Calu3 (cell line): ENCODE measurements around the gene UQCR11. TPM values are rescaled to one million over a fixed set of nuclear protein-coding genes. Genes with fewer than 3 reads are reported as not detected.

ENCODE experiments used
- BruUV-seq: library from RNA; stranded (reverse); fragments of 400-500 nt; replicated peaks from 2 replicates; lab custom pipeline; 2021; lab: Mats Ljungman, UMichigan
- CTCF ChIA-PET: fragments of 300-600 bp; sonication (Branson Sonifier 250); formaldehyde crosslinking; loops from one replicate; lab custom pipeline; 2022; ENCODE audit warnings: antibody characterized with exemption; lab: Charles Lee
- DNase-seq: peaks from one replicate; pipeline ENCODE4 v3.0.0; 2022
- H3K27ac Mint-ChIP-seq: one replicate; pipeline ENCODE4 v1.8.0; 2022; ENCODE audit warnings: mixed read lengths; ENCODE audit not compliant: unreplicated experiment
- H3K27me3 Mint-ChIP-seq: one replicate; pipeline ENCODE4 v1.8.0; 2022; ENCODE audit warnings: mixed read lengths; ENCODE audit not compliant: unreplicated experiment
- H3K36me3 Mint-ChIP-seq: one replicate; pipeline ENCODE4 v1.8.0; 2022; ENCODE audit warnings: mild to moderate bottlenecking, moderate library complexity, mixed read lengths; ENCODE audit not compliant: insufficient read depth, unreplicated experiment
- H3K4me1 Mint-ChIP-seq: one replicate; pipeline ENCODE4 v1.8.0; 2022; ENCODE audit warnings: mild to moderate bottlenecking, low read depth, mixed read lengths; ENCODE audit not compliant: unreplicated experiment
- H3K4me3 Mint-ChIP-seq: one replicate; pipeline ENCODE4 v1.8.0; 2022; ENCODE audit warnings: mild to moderate bottlenecking, low read depth, moderate library complexity, mixed read lengths; ENCODE audit not compliant: unreplicated experiment
- H3K9me3 Mint-ChIP-seq: one replicate; pipeline ENCODE4 v1.8.0; 2022; ENCODE audit warnings: low read depth, mixed read lengths; ENCODE audit not compliant: unreplicated experiment
- intact Hi-C: fragments of 100-400 bp; cut with micrococcal nuclease; formaldehyde crosslinking; loops from one replicate; pipeline ENCODE4 v1.10.0; 2022; ENCODE audit not compliant: unreplicated experiment
- total RNA-seq: library from RNA; stranded (reverse); gene quantifications from 2 replicates; pipeline ENCODE4 v1.2.3, GENCODE V29; 2022
- TF ChIP-seq, protein P1 (sequence below): fragments of 200-600 bp; IDR thresholded peaks from one replicate; pipeline ENCODE4 v1.8.0; 2022; ENCODE audit warnings: antibody characterized with exemption; ENCODE audit not compliant: unreplicated experiment

Gene UQCR11
- total RNA-seq, 1 experiment from 2014 or later = 148 TPM

DNA sequence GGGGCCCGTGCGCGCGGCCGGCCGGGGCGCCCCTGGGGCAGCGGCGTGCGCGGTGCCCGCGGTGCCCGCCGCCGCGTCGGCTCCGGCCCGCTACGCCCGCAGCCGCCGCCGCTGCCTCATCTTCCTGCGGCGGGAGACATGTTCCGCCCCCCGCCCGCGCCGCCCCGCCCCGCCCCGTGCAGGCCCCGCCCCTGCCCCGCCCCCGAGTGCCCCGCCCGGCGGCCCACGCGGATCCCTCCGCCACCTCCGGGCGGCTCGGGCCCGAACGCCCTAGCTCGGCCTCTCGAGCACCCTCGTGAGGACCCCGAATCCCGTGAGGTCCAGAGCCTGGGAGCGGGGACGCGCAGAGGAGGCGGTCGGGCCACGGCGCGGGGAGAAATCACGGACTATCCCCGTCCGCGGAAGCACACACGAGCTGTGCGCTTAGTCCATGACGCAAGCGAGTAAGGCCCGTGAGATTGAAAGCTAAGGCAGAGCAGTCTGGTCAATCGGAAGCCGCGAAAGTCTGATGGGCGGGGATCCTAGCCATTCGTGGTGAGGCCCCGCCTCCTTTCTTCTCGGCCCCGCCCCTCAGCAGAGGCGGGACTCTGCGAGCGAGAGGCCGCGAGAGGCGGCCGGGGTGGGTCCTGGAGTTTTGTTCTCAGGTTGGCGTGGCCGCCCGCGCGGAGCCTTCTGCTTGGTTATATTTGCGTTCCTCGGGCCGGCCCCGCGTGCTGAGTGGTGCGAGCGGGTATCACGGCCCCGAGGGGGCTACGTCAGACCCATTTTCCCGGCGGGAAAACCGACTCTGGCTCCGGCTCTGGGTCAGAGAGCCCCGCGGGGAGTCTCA, 47.4 kb upstream of the UQCR11 start, which contains the start of gene TCF3:
TCF3 (minus strand) TSS at position 145 of the 829 bp plus-strand sequence. CDS start 2,367 bp downstream, outside the sequence.
- Mint-ChIP-seq H3K4me3 (peak within 1 kb of the TSS; percentile 56), H3K4me1 (peaks cover 11% of the 10 kb centered on the region), H3K27ac (peak within 1 kb of the TSS; percentile 30), H3K27me3 (no peaks in the 10 kb centered on the region), H3K9me3 (no peaks in the 10 kb centered on the region), H3K36me3 (peaks cover 31% of the 10 kb centered on the region)
- BruUV-seq = no TSS peak
- CTCF ChIA-PET = interaction anchor here (0.6 to 1.0 kb wide), 3 partner anchors 47 to 486 kb away, joined by 3 to 5 read pairs (median 3); partner anchors contain the start of gene UQCR11
- intact Hi-C loops = no loop called here
- peak; percentile 95 for DNase-seq
- TF ChIP-seq, protein P1, sequence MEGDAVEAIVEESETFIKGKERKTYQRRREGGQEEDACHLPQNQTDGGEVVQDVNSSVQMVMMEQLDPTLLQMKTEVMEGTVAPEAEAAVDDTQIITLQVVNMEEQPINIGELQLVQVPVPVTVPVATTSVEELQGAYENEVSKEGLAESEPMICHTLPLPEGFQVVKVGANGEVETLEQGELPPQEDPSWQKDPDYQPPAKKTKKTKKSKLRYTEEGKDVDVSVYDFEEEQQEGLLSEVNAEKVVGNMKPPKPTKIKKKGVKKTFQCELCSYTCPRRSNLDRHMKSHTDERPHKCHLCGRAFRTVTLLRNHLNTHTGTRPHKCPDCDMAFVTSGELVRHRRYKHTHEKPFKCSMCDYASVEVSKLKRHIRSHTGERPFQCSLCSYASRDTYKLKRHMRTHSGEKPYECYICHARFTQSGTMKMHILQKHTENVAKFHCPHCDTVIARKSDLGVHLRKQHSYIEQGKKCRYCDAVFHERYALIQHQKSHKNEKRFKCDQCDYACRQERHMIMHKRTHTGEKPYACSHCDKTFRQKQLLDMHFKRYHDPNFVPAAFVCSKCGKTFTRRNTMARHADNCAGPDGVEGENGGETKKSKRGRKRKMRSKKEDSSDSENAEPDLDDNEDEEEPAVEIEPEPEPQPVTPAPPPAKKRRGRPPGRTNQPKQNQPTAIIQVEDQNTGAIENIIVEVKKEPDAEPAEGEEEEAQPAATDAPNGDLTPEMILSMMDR = no peak

DNA sequence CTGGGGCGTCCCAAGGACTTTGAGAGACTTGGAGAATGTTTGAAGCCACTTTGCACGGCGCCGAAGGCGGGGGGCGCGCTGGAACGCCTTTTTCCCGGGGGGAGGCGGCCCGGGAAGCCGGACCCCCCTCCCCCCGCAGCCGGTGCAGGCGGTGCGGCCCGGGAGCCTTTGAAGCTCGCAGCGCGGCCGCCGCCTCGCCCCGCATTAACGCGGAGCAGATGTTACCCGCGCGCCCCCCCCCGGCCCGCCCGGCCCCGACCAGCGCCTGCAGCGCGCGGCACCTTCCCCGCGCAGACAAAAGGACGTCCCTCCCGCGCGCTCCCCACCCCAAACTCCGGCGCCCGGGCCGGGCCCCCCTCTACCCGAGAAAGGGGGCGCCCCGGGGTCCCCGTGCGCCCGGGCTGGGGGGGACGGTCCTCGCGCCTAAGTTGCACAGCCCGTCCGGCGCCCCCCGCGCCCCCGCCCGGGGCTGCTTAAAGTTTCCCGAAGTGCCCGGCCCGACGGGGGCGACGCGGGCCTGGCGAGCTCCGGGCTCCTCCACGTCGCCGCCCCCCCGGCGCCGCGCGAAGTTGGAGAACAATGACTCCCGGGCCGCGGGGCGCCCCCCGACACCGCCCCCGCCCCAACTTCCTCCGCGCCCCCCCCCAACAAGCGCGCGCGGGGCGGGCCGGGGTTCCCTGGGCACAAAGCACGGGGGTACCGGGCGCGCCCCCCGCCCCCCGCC, 46.5 kb upstream of the UQCR11 start:
- TF ChIP-seq, protein P1 = no peak
- intact Hi-C loops = no loop called here
- Mint-ChIP-seq H3K36me3 (peaks cover 25% of the 10 kb centered on the region), H3K4me1 (peaks cover 2% of the 10 kb centered on the region), H3K27ac (no peak overlapping the region), H3K4me3 (peak overlapping the region; percentile 56), H3K27me3 (no peaks in the 10 kb centered on the region), H3K9me3 (no peaks in the 10 kb centered on the region)
- CTCF ChIA-PET = interaction anchor here (0.7 kb wide), 1 partner anchor 129 kb away, joined by 5 read pairs; no protein-coding TSS in a partner anchor
- BruUV-seq = no TSS peak
- DNase-seq = no peak

DNA sequence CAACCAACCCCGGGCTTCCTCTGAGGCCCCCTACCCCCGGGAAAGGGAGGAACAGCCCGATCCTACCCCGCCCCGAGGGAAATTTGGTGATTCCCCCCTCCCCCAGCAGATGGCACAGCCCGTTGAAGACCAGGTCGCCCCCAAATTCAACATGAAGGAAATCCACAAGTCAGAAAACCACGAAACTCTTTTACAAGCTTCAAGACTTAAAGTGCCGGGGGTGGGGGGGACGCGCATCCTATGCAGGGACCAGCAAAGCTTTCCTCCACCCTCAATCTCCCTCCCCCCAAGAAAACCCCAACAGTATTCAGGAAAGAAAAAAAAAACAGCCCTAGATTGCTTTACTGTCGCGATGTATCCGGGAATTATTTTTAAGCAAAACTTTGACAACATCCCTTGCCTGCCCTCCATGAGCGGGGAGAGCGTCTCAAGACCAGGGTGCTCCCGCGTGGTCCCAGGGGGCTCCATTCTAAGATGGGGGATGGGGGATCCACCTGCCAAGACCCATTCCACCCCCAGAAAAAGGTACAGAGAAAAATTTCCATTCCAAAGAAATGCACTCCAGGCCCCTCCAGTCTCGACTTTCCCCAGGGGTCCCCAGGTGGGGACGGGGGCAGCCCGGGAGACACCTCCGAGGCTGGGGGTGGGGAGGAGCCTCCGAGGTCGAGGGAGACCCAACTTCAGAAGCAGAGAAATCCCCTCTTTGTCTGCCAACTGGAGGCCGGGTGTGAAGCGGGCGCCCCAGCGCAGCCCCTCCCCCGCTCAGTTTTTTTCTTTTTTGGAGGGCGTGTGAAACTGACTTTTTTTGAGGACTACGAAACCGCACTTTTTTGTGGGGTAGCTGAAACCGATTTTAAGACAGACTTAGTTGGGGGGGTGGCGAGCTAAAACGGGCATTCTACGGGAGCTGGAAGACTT, 45.6 kb upstream of the UQCR11 start:
- Mint-ChIP-seq H3K9me3 (no peaks in the 10 kb centered on the region), H3K27me3 (no peaks in the 10 kb centered on the region), H3K4me1 (no peaks in the 10 kb centered on the region), H3K27ac (no peak overlapping the region), H3K36me3 (peaks cover 28% of the 10 kb centered on the region), H3K4me3 (peak overlapping the region; percentile 56)
- no peak for DNase-seq
- TF ChIP-seq, protein P1 = no peak
- CTCF ChIA-PET = interaction anchor here (0.7 kb wide), 1 partner anchor 130 kb away, joined by 5 read pairs; no protein-coding TSS in a partner anchor
- intact Hi-C loops = no loop called here
- TSS peak; percentile 62 for BruUV-seq
